ENCODE data around the gene RAB2B. TPM values are rescaled to one million over a fixed set of nuclear protein-coding genes. Genes with fewer than 3 reads are reported as not detected.

RAB2B gene
- polyA plus RNA-seq, 3 donors: 38.7 to 43.7 (median 42.4) TPM

DNA sequence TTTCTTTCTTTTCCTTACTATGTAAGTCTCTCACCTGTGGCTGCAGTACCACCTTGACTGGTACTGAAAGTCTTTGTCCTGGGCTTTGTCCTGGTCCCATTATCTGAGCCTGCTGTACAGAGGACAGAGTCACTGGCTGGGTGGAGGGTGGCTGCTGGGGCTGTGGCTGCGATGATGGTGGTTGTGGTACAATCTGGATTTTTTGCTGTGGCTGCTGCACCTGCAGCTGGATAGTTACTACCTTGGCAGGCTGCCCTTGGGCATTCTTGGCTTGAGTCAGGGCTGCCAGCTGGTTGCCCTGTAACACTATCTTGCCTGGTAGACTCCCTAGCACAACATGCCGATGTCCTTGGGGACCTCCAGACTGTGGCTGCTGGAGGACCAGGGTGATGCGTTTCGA, 47.8 kb downstream of the RAB2B start:
- DNase-seq (ENCODE audit: extremely low read depth in 1 of 11, low read depth in 9 of 11, low spot score in 4 of 11): no peak

DNA sequence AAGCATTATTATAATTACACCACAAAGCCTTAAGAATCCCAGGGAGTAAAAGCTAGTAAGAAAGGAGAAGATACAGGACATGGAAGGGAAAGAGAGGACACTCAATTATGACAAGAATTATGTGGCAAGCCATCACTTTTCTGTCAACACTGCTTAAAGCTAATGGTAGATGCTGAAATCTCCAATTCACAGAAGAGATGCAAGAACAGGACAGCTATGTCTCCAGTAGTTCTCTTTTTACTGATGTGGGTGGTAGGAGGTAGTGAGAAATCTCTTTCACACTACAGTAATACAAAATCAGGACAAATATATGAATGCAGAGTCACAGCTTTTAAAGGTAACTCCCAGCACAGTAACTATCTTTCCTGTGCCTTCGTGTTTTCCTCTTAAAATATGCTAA, 50.1 kb downstream of the RAB2B start:
- no peak for DNase-seq (ENCODE audit: extremely low read depth in 1 of 11, low read depth in 9 of 11, low spot score in 4 of 11)

DNA sequence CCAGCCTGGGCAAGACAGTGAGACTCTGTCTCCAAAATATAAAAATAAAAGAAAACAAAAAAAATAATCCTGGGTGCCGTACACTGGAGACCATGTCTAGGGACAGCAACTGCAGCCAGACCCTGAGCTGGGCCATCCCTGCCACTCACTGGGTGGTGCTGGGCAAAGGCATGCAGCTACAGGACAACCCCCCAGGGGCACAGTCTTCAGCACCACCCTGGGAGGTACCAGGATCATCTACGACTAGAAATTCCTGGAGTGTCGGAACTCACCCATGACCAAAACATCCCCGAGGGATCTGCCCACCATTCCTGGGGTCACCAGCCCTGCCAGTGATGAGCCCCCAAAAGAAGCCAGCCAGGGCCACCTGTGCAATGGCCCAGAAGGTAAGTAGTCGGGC, 57.2 kb downstream of the RAB2B start:
- no peak for DNase-seq (ENCODE audit: extremely low read depth in 1 of 11, low read depth in 9 of 11, low spot score in 4 of 11)

DNA sequence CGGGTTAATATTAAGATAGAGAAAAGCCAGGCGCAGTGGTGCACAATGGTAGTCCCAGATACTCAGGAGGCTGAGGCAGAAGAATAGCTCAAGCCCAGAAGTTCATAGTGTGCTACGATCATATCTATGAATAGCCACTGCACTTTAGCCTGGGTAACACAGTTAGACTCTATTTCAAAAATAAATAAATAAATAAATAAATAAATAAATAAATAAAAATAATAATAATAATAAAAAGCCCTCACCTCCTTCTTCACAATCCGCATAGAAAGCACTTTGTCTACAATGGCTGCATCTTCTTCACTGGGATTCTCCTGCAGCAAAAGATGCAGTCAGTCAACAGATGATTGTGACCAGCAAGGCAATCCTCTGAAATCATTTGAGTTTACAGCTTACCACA, 61.4 kb downstream of the RAB2B start:
- no peak for DNase-seq (ENCODE audit: extremely low read depth in 1 of 11, low read depth in 9 of 11, low spot score in 4 of 11)

DNA sequence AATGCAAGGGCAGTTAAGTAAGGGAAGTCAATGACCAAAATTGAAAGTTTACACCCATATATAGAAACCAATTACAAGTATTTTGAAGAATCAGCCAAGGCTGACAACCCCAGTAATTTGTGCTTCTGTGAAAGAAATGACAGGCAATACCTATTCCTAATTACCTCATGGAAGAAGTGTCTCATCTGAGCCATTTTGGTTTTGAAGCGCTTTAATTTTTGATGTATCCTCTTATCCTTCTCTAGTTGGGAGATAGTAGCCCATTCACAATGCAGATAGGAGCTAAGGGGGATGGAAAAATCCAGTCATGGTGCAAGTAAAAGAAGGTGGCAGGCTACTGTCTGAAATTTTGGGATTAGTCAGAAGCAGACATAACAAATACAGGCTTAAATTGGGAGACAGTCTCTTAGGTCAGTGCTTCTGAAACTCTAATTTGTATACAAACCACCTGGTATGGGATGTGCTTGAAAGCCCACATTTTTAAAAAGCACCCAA, 62.6 kb downstream of the RAB2B start:
- no peak for DNase-seq (ENCODE audit: extremely low read depth in 1 of 11, low read depth in 9 of 11, low spot score in 4 of 11)

Other genes with a start within 250 kb of the RAB2B start
- gene HNRNPC, start 207.5 kb downstream of the RAB2B start, polyA plus RNA-seq (ENCODE audit: insufficient read length in 3 of 3): 1,000 to 10,000 TPM in 1 of 3 donors, 100 to 1,000 TPM in 2; 833 to 1,041 (median 977) TPM
- under 1 TPM; 0.36 to 0.42 (median 0.40) TPM for gene RPGRIP1, start 196.9 kb downstream of the RAB2B start, polyA plus RNA-seq (ENCODE audit: insufficient read length in 3 of 3)
- 100 to 1,000 TPM; 136 to 166 (median 145) TPM for gene SUPT16H, start 92.9 kb downstream of the RAB2B start, polyA plus RNA-seq (ENCODE audit: insufficient read length in 3 of 3)
- 10 to 100 TPM; 72.1 to 81.9 (median 81.6) TPM for gene CHD8, start 20.8 kb downstream of the RAB2B start, polyA plus RNA-seq (ENCODE audit: insufficient read length in 3 of 3)
- gene TOX4, start 236 bp upstream of the RAB2B start, polyA plus RNA-seq (ENCODE audit: insufficient read length in 3 of 3): 10 to 100 TPM; 59.1 to 61.8 (median 61.0) TPM
- gene METTL3, start 34.4 kb upstream of the RAB2B start, polyA plus RNA-seq (ENCODE audit: insufficient read length in 3 of 3): 100 to 1,000 TPM in 1 of 3 donors, 10 to 100 TPM in 2; 87.1 to 106 (median 94.4) TPM
- gene SALL2, start 49.4 kb upstream of the RAB2B start, polyA plus RNA-seq (ENCODE audit: insufficient read length in 3 of 3): 10 to 100 TPM; 54.7 to 72.9 (median 67.9) TPM
- under 1 TPM in 2 of 3 donors, not detected in 1; 0.08 to 0.11 TPM for gene OR10G3, start 103.1 kb upstream of the RAB2B start, polyA plus RNA-seq (ENCODE audit: insufficient read length in 3 of 3)
- not detected for gene OR10G2, start 158.0 kb upstream of the RAB2B start, polyA plus RNA-seq (ENCODE audit: insufficient read length in 3 of 3)
- under 1 TPM in 1 of 3 donors, not detected in 2; 0.08 TPM for gene OR4E2, start 176.9 kb upstream of the RAB2B start, polyA plus RNA-seq (ENCODE audit: insufficient read length in 3 of 3)
- gene OR4E1, start 196.9 kb upstream of the RAB2B start, polyA plus RNA-seq (ENCODE audit: insufficient read length in 3 of 3): under 1 TPM in 2 of 3 donors, not detected in 1; 0.05 to 0.06 TPM

Measured in renal cortex interstitium (tissue), 11 donors.